Neural cell (in vitro differentiated cells): ENCODE results near the gene P3H2. TPM values are rescaled to one million over a fixed set of nuclear protein-coding genes. Genes with fewer than 3 reads are reported as not detected.

Source experiments
- H2AFZ ChIP-seq: fragments of 200-600, 300-800 bp; sonication (generic), shearing (Covaris generic); 2 replicates; pipeline ENCODE4 v1.6.0; 2014; ENCODE audit warnings: low read depth, mild to moderate bottlenecking, antibody characterized with exemption, low read length, moderate library complexity
- H3F3A ChIP-seq: fragments of 200-600 bp; shearing (Covaris generic); 2 replicates; pipeline ENCODE4 v1.6.1; 2016; ENCODE audit warnings: mild to moderate bottlenecking, moderate library complexity, mixed read lengths, antibody characterized with exemption, low read length; ENCODE audit not compliant: insufficient read depth, poor library complexity, severe bottlenecking
- H3K27ac ChIP-seq: fragments of 200-600, 300-800 bp; sonication (generic), shearing (Covaris generic); 2 replicates; pipeline ENCODE4 v1.5.1; 2014; ENCODE audit warnings: mild to moderate bottlenecking, low read length, moderate library complexity
- H3K27me3 ChIP-seq: fragments of 300-800, 200-600 bp; sonication (generic), shearing (Covaris generic); 2 replicates; pipeline ENCODE4 v1.6.0; 2014; ENCODE audit warnings: mild to moderate bottlenecking, low read depth, low read length, moderate library complexity; ENCODE audit not compliant: insufficient read depth
- H3K36me3 ChIP-seq: fragments of 300-800, 200-600 bp; sonication (generic), shearing (Covaris generic); 2 replicates; pipeline ENCODE4 v1.5.1; 2014; ENCODE audit warnings: mild to moderate bottlenecking, antibody characterized with exemption, low read length, moderate library complexity; ENCODE audit not compliant: insufficient read depth
- H3K4me2 ChIP-seq: fragments of 300-800, 200-600 bp; sonication (generic), shearing (Covaris generic); 2 replicates; pipeline ENCODE4 v1.6.0; 2014; ENCODE audit warnings: mild to moderate bottlenecking, low read length
- H3K4me3 ChIP-seq: fragments of 300-800, 200-600 bp; sonication (generic), shearing (Covaris generic); 2 replicates; pipeline ENCODE4 v1.5.1; 2014; ENCODE audit warnings: mild to moderate bottlenecking, low read length, moderate library complexity
- H3K79me2 ChIP-seq: fragments of 200-600 bp; shearing (Covaris generic); replicated peaks from 2 replicates; pipeline ENCODE4 v1.6.0; 2014; ENCODE audit warnings: mild to moderate bottlenecking, low read length, moderate library complexity; ENCODE audit not compliant: insufficient read depth
- H3K9ac ChIP-seq: fragments of 300-800, 200-600 bp; sonication (generic), shearing (Covaris generic); 2 replicates; pipeline ENCODE4 v1.6.1; 2016; ENCODE audit warnings: mild to moderate bottlenecking, low read length, mixed read lengths
- H3K9me2 ChIP-seq: fragments of 200-600 bp; shearing (Covaris generic); 2 replicates; pipeline ENCODE4 v1.6.1; 2016; ENCODE audit warnings: mild to moderate bottlenecking, low read length, mixed read lengths; ENCODE audit not compliant: insufficient read depth
- H3K9me3 ChIP-seq: fragments of 200-600, 300-800 bp; sonication (generic), shearing (Covaris generic); 2 replicates; pipeline ENCODE4 v1.6.1; 2016; ENCODE audit warnings: mild to moderate bottlenecking, mixed run types, low read length, moderate library complexity, mixed read lengths
- H4K20me1 ChIP-seq: fragments of 200-600 bp; shearing (Covaris generic); 2 replicates; pipeline ENCODE4 v1.6.1; 2016; ENCODE audit warnings: mild to moderate bottlenecking, mixed run types; ENCODE audit not compliant: insufficient read depth
- CTCF ChIP-seq: fragments of 450-650 bp; IDR thresholded peaks from 2 replicates; pipeline ENCODE4 v1.5.1; 2014; ENCODE audit warnings: antibody characterized with exemption, mild to moderate bottlenecking, moderate library complexity; ENCODE audit not compliant: poor library complexity, severe bottlenecking
- EP300 ChIP-seq: fragments of 450-650 bp; conservative IDR thresholded peaks from 2 replicates; pipeline ENCODE4 v1.6.1; 2014; ENCODE audit warnings: antibody characterized with exemption, mild to moderate bottlenecking, moderate library complexity; ENCODE audit not compliant: poor library complexity, severe bottlenecking
- EZH2 ChIP-seq: fragments of 200-600, 300-800 bp; shearing (Covaris generic), sonication (generic); IDR thresholded peaks from 2 replicates; pipeline ENCODE4 v1.6.1; 2014; ENCODE audit warnings: antibody characterized with exemption, low read length, borderline replicate concordance, mild to moderate bottlenecking; ENCODE audit not compliant: insufficient read depth, poor library complexity, severe bottlenecking
- MXI1 ChIP-seq: fragments of 450-650 bp; conservative IDR thresholded peaks from 2 replicates; pipeline ENCODE4 v1.6.1; 2014; ENCODE audit warnings: antibody characterized with exemption, mild to moderate bottlenecking; ENCODE audit not compliant: poor library complexity, severe bottlenecking
- POLR2AphosphoS5 ChIP-seq: IDR thresholded peaks from 2 replicates; pipeline ENCODE4 v1.6.1; 2012
- RAD21 ChIP-seq: fragments of 450-650 bp; conservative IDR thresholded peaks from 2 replicates; pipeline ENCODE4 v1.6.1; 2014; ENCODE audit warnings: antibody characterized with exemption, mild to moderate bottlenecking, moderate library complexity
- REST ChIP-seq: IDR thresholded peaks from 2 replicates; pipeline ENCODE4 v1.6.1; 2012; ENCODE audit warnings: borderline replicate concordance
- SMC3 ChIP-seq: fragments of 450-650 bp; conservative IDR thresholded peaks from 2 replicates; pipeline ENCODE4 v1.6.1; 2014; ENCODE audit warnings: antibody characterized with exemption, mild to moderate bottlenecking, moderate library complexity; ENCODE audit not compliant: poor library complexity
- TAF1 ChIP-seq: IDR thresholded peaks from 2 replicates; pipeline ENCODE4 v1.6.1; 2012; ENCODE audit warnings: low read depth
- polyA plus RNA-seq: library from polyadenylated mRNA; depleted of rRNA; stranded (reverse); fragments of >200 nt; gene quantifications from 2 replicates; pipeline ENCODE4 v1.2.3, GENCODE V29; 2014

Gene P3H2
- polyA plus RNA-seq, 1 donor from 2014 or later, result 0.68 TPM

GRCh38 chr3:189949580-189949979 lies 171.1 kb downstream of the P3H2 start:
- no peaks in the 10 kb centered on the region for H3F3A ChIP-seq
- H3K79me2 ChIP-seq, result no peaks in the 10 kb centered on the region
- H3K9me2 ChIP-seq, result no peaks in the 10 kb centered on the region
- H2AFZ ChIP-seq, result no peak overlapping the region
- no peaks in the 10 kb centered on the region for H3K9me3 ChIP-seq
- H3K9ac ChIP-seq, result no peak overlapping the region
- H3K4me3 ChIP-seq, result no peak overlapping the region
- no peak overlapping the region for H3K4me2 ChIP-seq
- no peak for TF ChIP-seq REST
- no peaks in the 10 kb centered on the region for H3K27me3 ChIP-seq
- no peaks in the 10 kb centered on the region for H3K36me3 ChIP-seq
- no peak overlapping the region for H3K27ac ChIP-seq
- no peaks in the 10 kb centered on the region for H4K20me1 ChIP-seq

GRCh38 chr3:189948724-189949045 lies 172.0 kb downstream of the P3H2 start:
- no peak overlapping the region for H3K4me3 ChIP-seq
- H3K9me2 ChIP-seq, result no peaks in the 10 kb centered on the region
- H3F3A ChIP-seq, result no peaks in the 10 kb centered on the region
- no peaks in the 10 kb centered on the region for H3K27me3 ChIP-seq
- H3K36me3 ChIP-seq, result no peaks in the 10 kb centered on the region
- TF ChIP-seq TAF1 (no peak), SMC3 (no peak), EZH2 (no peak), MXI1 (no peak), CTCF (no peak), RAD21 (no peak), EP300 (no peak), REST (no peak), POLR2AphosphoS5 (no peak)
- H3K4me2 ChIP-seq, result no peak overlapping the region
- no peaks in the 10 kb centered on the region for H3K9me3 ChIP-seq
- no peak overlapping the region for H3K27ac ChIP-seq
- no peaks in the 10 kb centered on the region for H3K79me2 ChIP-seq
- no peak overlapping the region for H3K9ac ChIP-seq
- no peak overlapping the region for H2AFZ ChIP-seq
- H4K20me1 ChIP-seq, result no peaks in the 10 kb centered on the region
